Pancreas (tissue), 10 donors: ENCODE results near the gene TRIM3. TPM values are rescaled to one million over a fixed set of nuclear protein-coding genes. Genes with fewer than 3 reads are reported as not detected.
A peak's percentile ranks its signal among the peaks of the same experiment; 100 is the strongest.
"Not testable (repeated sequence)": the region's sequence is repeated elsewhere in the genome, so short reads cannot be mapped to it uniquely, and the experiment has no call there.

Experiments
- ATAC-seq, 4 donors: fragments of 200-7000 bp; cut with Tn5 transposase; one replicate each; pipeline versions ENCODE4 v1.8.0 to v1.9.1; 2020; ENCODE audit warnings: mild to moderate bottlenecking in 4 of 4, moderate library complexity in 4 of 4
- DNase-seq, 6 donors: peaks; one replicate each; pipeline ENCODE4 v3.0.0-alpha.2; 2020
- FAIRE-seq: peaks from 2 replicates; lab custom pipeline; 2012; peaks lifted over from hg19 to GRCh38; lab: Jason Lieb, UNC
- H3K27ac ChIP-seq, 4 donors: fragments of 200-600 bp; sonication (generic); 1 replicate in 3 of 4; 2 replicates in 1 of 4; pipeline versions ENCODE4 v1.5.0 to v1.8.0; 2020
- H3K27me3 ChIP-seq, 4 donors: fragments of 200-600 bp; one replicate each; pipeline ENCODE4 v1.8.0; 2021
- H3K36me3 ChIP-seq, 3 donors: fragments of 200-600 bp; sonication (generic) in 1 of 3; one replicate each; pipeline versions ENCODE4 v1.5.0 to v1.8.0; 2020 to 2021
- H3K4me1 ChIP-seq, 3 donors: fragments of 200-600 bp; one replicate each; pipeline ENCODE4 v1.8.0; 2021
- H3K4me3 ChIP-seq, 4 donors: fragments of 200-600 bp; sonication (generic) in 2 of 4; one replicate each; pipeline versions ENCODE4 v1.5.0 to v1.8.0; 2020 to 2021
- H3K9me3 ChIP-seq, 4 donors: fragments of 200-600 bp; one replicate each; pipeline ENCODE4 v1.8.0; 2021
- CTCF ChIP-seq, 4 donors: fragments of 200-600 bp; sonication (generic) in 3 of 4; IDR thresholded peaks; one replicate each; pipeline versions ENCODE4 v1.5.0 to v1.8.0; 2021; ENCODE audit warnings: antibody characterized with exemption in 4 of 4
- WGBS, 2 donors: extraction: QIAGEN DNeasy Blood & Tissue Kit; methylation state at CpG; one replicate each; pipeline ENCODE4 v1.1.7; 2013; 5-methylcytosine and 5-hydroxymethylcytosine counted together
- intact Hi-C, 3 donors: fragments of 100-400 bp; cut with DNase I; formaldehyde crosslinking; loops; one replicate each; pipeline versions ENCODE4 v1.11.1 to v1.14.2; 2022
- polyA plus RNA-seq, 2 donors: library from polyadenylated mRNA; stranded (reverse); fragments of 200-250 nt; gene quantifications; one replicate each; pipeline ENCODE4 v1.2.3, GENCODE V29; 2013
- total RNA-seq, 6 donors: library from RNA; stranded (reverse); fragmentation: NEBNext Ultra II Directional in 4 of 6; extraction: Animal tissue kit (Norgen Biotek cat#: 25700) in 4 of 6; gene quantifications; one replicate each; pipeline versions ENCODE4 v1.2.1 to v1.2.4, GENCODE V29; 2021 to 2023
- donor health status: healthy with polysubstance abuse.
- donor health status: DM: no; HTN: no; CAD: no; lungs with moderate emphysema.
- donor health status: DM: no; HTN: no; CAD: no.
- donor health status: control.
- donor health status: control.
- donor health status: Bipolar disorder and iron deficiency.
- donor health status: DM: yes; HTN: yes; CAD: no.
- donor health status: DM: no; HTN: no; CAD: no.
- donor health status: DM: no; HTN: no; CAD: no.
- donor health status: DM: yes; HTN: yes; CAD: no.

TRIM3 gene
- total RNA-seq (10 to 100 TPM in 1 of 6 donors, 1 to 10 TPM in 5; 5.2 to 13.7 (median 6.8) TPM), polyA plus RNA-seq (10 to 100 TPM; 16.5 to 30.8 TPM)

GRCh38 chr11:6473451-6474412 is at the start of gene TRIM3:
TRIM3 (minus strand) TSS chr11:6473941; CDS start chr11:6465695, 8,246 bp downstream.
- no peak for TF ChIP-seq CTCF (IDR thresholded peaks at IDR 0.05)
- DNase-seq (peak; percentile 93 to 98 (median 96)), ATAC-seq (peak; percentile 79 to 86 (median 82)), FAIRE-seq (no peak)
- H3K27me3 ChIP-seq: no peaks in the 10 kb centered on the region
- H3K4me3 ChIP-seq: peak within 1 kb of the TSS; percentile 63 to 80 (median 68)
- 1% methylated on average over 56 to 87 of the region's 87 CpGs for WGBS, 2 donors
- peaks cover 3 to 33% (median 12%) of the 10 kb centered on the region in 3 donors for H3K4me1 ChIP-seq
- peaks cover 0 to 14% (median 11%) of the 10 kb centered on the region in 3 donors for H3K36me3 ChIP-seq
- intact Hi-C loops: no loop called here
- H3K27ac ChIP-seq: peak within 1 kb of the TSS; percentile 91 to 95 (median 94)
- H3K9me3 ChIP-seq: no peaks in the 10 kb centered on the region

GRCh38 chr11:6523253-6523652 is 49.5 kb upstream of the TRIM3 start:
- 53 to 54% methylated on average over 1 of the region's 1 CpG for WGBS, 2 donors
- Histone ChIP-seq H3K4me3 (no peak overlapping the region), H3K4me1 (no peaks in the 10 kb centered on the region), H3K36me3 (no peaks in the 10 kb centered on the region), H3K9me3 (no peaks in the 10 kb centered on the region), H3K27ac (no peak overlapping the region), H3K27me3 (no peaks in the 10 kb centered on the region)
- intact Hi-C loops: no loop called here
- no peak for DNase-seq
- no peak for FAIRE-seq
- no peak for TF ChIP-seq CTCF (IDR thresholded peaks at IDR 0.05)
- ATAC-seq: no peak

GRCh38 chr11:6521946-6522345 is 48.2 kb upstream of the TRIM3 start:
- H3K36me3 ChIP-seq, FAIRE-seq, H3K4me1 ChIP-seq, H3K27ac ChIP-seq, H3K27me3 ChIP-seq, H3K4me3 ChIP-seq, ATAC-seq, DNase-seq, intact Hi-C loops, H3K9me3 ChIP-seq: not testable (repeated sequence)
- 94 to 95% methylated on average over 3 of the region's 3 CpGs for WGBS, 2 donors

GRCh38 chr11:6520265-6520664 is 46.5 kb upstream of the TRIM3 start:
- Histone ChIP-seq H3K36me3 (no peaks in the 10 kb centered on the region), H3K4me1 (no peaks in the 10 kb centered on the region), H3K4me3 (no peak overlapping the region), H3K9me3 (no peaks in the 10 kb centered on the region), H3K27me3 (no peaks in the 10 kb centered on the region), H3K27ac (no peak overlapping the region)
- intact Hi-C loops: no loop called here
- FAIRE-seq: no peak
- no peak for ATAC-seq
- 71 to 83% methylated on average over 3 of the region's 3 CpGs for WGBS, 2 donors
- DNase-seq: no peak
- TF ChIP-seq CTCF (IDR thresholded peaks at IDR 0.05): no peak

GRCh38 chr11:6516865-6517264 is 43.1 kb upstream of the TRIM3 start:
- TF ChIP-seq CTCF (IDR thresholded peaks at IDR 0.05): no peak
- Histone ChIP-seq H3K36me3 (no peaks in the 10 kb centered on the region), H3K4me1 (no peaks in the 10 kb centered on the region), H3K27me3 (no peaks in the 10 kb centered on the region), H3K4me3 (no peak overlapping the region), H3K9me3 (no peaks in the 10 kb centered on the region), H3K27ac (no peak overlapping the region)
- ATAC-seq (no peak), DNase-seq (no peak), FAIRE-seq (no peak)
- intact Hi-C loops: no loop called here
